T-helper 1 cell treated with Interleukin-12 subunit alpha and Interleukin-12 subunit beta and Interleukin-4 antibody, amounts not matched to agents 30 ng/mL and 1 ng/mL, for 36 hours (primary cell): ENCODE data around the gene TEX54. TPM values are rescaled to one million over a fixed set of nuclear protein-coding genes. Genes with fewer than 3 reads are reported as not detected.
"Not testable (repeated sequence)": the region's sequence is repeated elsewhere in the genome, so short reads cannot be mapped to it uniquely, and the experiment has no call there.

Experiments used
- intact Hi-C: fragments of 100-400 bp; cut with micrococcal nuclease; formaldehyde crosslinking; loops from one replicate; pipeline ENCODE4 v1.15.1; 2024
- total RNA-seq: library from RNA; stranded (reverse); gene quantifications from 2 replicates; pipeline ENCODE4 v1.2.3, GENCODE V29; 2022

The TEX54 gene
- not detected in 2 replicates for total RNA-seq

DNA sequence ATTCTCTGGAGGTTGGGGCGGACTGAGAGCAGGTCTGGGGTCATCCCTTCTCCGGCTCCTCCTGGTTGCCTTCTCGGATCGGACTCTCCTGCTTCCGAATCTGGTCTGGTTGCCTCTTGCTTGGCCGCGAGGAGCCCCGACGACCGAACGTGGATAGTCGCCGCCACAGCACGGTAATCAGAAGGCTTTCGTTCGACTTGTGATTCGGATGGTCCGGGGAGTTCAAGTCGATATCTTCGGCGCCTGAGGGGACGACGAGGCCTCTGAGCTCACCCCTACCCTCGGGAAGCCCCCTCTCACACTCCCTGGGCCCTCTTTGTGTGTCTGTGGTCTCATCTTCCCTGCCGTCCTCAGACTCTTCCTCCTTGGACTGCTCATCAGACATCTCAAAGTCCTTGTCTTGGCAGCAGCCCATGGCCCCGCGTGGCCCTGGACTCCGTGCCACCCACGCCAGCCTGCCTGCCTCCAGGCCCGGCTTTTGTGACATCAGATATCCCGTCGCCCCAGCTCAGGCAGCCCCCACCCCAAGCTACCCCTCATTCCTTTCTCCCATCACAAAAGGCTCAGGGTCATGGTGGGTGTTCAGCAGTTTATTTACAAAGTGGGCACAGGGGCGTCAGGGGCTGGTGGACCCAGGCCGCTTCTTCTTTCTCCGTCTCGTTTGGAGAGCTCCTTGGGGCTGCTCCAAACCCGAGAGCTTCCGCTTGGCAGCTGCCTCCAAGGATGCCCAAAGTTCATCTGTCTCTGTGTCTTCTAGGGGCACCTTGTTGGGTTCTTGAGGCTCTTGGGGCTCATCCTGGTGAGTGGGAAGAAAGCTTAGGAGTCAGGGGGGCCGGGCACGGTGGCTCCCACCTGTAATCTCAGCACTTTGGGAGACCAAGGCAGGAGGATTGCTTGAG, at the start of gene TEX54:
TEX54 (minus strand) TSS at position 506 of the 899 bp plus-strand sequence.
- intact Hi-C loops, result loop anchor here (1.0 to 5.0 kb wide), 12 partner anchors 24 to 710 kb away; partner anchors contain the start of genes EEF1G, GANAB, INCENP and NXF1

DNA sequence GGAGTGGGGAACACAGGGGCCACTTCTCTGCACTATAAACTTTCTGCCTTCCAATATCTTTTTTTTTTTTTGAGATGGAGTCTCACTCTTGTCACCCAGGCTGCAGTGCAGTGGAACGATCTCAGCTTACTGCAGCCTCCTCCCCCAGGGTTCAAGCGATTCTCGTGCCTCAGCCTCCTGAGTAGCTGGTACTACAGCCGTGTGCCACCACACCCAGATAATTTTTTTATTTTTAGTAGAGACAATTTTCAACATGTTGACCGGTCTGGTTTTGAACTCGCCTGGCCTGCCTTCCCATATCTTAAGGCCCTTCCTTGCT, 49.7 kb upstream of the TEX54 start:
- intact Hi-C loops, result loop anchor here (5.0 to 10.0 kb wide), 3 partner anchors 325 to 918 kb away; partner anchors contain the start of genes FTH1 and ZFTA

DNA sequence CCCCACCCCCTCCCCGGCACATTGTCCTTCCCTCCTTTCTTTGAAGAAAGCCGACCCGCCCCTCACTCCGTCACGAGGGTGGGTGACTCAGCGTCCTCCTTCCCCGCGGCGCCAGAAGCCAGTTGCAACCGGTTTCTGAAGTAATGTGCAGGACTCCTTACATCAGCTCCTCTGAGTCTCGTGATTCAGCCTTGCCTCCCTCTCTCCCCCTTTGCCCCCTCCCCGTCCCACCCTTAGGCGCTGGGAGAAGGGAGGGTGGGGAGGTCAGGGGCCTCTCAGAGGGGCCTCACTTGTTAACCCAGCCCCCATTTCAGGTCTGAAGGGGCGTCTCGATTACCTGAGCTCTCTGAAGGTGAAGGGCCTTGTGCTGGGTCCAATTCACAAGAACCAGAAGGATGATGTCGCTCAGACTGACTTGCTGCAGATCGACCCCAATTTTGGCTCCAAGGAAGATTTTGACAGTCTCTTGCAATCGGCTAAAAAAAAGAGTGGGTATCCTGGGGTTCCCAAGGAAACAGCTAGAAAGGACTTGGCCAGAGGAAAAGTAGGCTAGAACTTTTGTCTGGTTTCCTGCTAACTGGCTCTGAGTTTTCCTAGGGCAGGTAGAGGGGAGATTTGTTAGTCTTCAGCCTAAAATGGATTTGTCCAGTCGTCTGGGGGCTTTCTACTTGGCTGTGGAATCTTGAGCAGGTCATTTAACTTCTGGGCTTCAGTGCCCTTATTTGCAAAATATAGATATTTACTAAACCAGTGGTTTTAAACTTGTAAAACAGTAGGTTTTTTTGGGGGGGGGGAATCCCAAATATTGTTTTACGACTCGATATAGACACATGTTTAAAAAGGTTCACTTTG, 49.2 kb upstream of the TEX54 start:
- intact Hi-C loops, result loop anchor here (1.0 to 10.0 kb wide), 12 partner anchors 41 to 1303 kb away; partner anchors contain the start of genes C11orf98, CSKMT, FTH1 and NXF1

DNA sequence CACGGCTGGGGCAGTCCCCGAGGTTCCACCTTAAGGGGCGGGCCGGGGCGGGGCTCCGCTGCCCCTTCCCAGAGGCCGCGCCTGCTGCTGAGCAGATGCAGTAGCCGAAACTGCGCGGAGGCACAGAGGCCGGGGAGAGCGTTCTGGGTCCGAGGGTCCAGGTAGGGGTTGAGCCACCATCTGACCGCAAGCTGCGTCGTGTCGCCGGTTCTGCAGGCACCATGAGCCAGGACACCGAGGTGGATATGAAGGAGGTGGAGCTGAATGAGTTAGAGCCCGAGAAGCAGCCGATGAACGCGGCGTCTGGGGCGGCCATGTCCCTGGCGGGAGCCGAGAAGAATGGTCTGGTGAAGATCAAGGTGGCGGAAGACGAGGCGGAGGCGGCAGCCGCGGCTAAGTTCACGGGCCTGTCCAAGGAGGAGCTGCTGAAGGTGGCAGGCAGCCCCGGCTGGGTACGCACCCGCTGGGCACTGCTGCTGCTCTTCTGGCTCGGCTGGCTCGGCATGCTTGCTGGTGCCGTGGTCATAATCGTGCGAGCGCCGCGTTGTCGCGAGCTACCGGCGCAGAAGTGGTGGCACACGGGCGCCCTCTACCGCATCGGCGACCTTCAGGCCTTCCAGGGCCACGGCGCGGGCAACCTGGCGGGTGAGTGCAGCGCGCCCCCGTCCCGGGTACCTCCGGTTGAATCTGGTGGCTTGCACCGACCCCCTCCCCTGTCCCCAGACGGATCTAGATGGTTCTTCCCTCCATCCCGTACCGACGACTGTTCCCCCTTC, 48.4 kb upstream of the TEX54 start, which contains the start of gene SLC3A2:
SLC3A2 (plus strand) TSS at position 94 of the 776 bp plus-strand sequence; CDS start at position 222, 128 bp downstream.
- intact Hi-C loops, result loop anchor here (1.0 to 10.0 kb wide), 22 partner anchors 19 to 1304 kb away; partner anchors contain the start of genes C11orf98, CSKMT, FTH1 and GANAB

DNA sequence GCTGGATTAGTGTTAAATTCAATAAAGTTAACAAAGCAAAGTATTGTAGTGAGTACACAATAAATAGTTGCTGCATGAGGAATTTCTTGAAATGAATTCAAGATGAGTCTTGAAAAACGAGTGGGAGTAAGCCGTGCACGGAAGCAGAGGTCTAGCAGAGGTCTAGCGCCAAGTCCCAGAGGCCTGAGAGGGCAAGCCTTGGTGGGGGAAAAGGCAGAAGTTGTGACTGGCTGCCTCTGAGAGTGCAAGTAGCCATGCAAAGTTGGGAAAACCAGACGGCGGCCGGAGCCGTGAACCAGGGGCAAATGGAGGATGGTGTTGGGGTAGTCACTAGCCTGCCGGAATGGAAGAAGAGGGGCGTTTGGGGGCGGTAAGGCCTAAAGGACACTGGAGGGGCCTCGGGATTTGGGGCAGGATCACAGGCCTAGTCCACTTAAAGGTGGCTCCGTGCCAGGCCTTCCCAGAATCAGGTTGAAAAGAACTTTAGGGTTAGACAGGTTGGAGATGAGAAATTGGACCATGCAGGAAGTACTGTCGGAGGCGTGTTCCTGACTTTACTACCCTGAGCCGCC, 47.7 kb upstream of the TEX54 start:
- intact Hi-C loops, result loop anchor here (1.0 to 10.0 kb wide), 14 partner anchors 18 to 916 kb away; partner anchors contain the start of genes FTH1, GANAB, STX5 and TAF6L

DNA sequence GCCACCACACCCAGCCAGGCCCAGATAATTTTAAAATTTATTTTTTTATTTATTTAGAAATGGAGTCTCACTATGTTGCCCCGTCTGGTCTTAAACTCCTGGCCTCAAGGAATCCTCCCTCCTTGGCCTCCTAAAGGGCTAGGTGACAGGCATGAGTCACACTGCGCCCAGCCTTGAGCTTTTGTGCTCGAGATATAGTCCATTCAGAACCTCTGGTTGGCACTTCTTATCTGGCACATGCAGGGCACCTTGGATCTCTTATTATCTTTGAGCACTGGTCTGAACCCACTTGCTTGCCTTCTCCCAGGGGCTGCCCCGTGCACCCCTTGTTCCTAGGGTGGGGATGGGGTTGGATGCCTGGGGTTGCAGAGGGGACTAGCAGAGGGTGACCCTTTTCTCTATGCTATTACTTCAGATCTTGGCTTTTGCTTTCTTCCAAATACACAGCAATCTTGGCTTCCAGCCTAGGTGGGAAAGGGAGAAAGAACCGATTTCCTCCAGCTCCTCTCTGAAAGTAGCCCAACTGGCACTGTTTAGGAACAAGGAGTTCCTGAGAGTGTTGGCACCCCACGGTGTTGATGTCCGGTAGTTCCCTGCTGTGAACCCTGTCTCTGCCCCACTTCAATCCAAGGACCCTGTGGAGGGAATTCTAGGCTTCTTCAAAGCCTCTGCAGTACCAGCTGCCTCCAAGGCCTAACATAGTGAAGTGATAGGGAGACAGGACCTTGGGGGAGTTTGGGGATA, 46.8 kb upstream of the TEX54 start:
- intact Hi-C loops, result no loop called here

DNA sequence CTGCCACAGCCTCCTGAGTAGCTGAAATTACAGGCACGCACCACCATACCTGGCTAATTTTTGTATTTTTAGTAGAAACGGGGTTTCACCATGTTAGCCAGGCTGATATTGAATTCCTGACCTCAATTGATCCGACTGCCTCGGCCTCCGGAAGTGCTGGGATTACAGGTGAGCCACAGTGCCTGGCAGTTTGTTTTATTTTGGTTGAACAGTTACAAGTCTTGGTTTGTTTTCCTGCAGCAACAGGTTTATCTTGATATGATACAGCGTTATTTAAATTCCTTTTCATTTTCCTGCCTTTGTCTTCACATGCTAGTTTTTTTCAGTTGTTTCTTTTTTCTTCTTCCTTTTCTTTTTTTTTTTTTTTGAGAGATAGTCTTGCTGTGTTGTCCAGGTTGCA, 44.1 kb upstream of the TEX54 start:
- intact Hi-C loops, result no loop called here

DNA sequence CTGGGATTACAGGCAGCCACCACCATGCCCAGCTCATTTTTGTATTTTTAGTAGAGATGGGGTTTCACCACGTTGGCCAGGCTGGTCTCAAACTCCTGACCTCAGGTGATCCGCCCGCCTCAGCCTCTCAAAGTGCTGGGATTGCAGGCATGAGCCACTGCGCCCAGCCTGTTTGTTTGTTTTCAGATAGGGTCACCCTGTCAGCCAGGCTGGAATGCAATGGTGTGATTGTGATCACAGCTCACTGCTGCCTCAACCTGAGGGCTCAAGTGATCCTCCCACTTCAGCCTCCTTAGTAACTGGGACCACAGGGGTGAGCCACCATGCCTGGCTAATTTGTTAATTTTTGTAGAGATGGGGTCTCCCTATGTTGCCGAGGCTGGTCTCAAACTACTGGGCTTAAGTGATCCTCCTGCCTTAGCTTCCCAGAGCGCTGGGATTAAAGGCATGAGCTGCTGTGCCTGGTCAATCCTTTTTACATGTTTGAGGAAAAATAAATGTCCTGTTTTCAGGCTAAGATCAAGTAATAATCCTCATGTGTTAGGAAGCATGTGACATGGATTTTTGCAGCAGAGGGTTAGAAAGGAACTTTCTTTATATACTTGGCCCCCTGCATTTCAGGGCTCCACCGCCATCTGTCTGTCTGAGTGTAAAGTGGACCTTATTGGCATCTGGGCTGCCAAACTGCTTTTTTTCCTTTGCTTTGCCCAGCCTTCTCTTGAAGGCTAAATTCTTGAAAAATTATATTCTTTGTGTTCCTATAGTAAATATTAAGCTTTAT, 43.2 kb upstream of the TEX54 start:
- intact Hi-C loops, result no loop called here

DNA sequence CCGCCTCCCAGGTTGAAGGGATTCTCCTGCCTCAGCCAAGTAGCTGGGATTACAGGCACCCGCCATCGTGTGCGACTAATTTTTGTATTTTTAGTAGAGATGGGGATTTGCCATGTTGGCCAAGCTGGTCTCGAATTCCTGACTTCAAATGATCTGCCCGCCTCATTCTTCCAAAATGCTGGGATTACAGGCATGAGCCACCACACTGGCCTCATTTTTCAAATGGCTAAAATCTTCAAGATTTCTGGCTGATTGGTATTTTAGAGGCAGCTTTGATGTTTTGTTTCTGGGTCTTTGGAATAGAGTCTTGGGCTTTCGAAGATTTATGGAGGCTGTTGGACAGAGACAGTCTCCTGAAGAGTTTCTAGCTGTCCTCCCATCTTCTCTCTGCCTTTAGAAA, 42.2 kb upstream of the TEX54 start:
- intact Hi-C loops, result no loop called here

DNA sequence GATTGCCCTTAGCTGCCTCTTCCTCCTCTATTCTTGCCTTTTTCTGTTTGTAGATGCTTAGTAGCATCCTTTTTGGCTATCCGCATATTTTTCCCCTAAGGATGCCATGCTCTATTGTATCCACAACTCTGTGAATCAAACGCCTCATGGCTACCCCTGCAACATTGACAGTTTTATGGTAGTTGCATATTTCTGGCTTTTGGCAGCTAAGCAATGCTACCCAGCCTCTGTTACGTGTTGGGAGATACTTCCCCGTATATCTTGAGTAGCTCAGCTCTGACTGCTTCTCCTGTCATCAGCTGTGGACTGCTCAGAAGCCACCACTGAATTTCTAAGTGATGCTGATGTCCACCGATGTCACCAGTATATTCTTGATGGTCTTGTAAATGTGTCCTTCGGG, 33.0 kb upstream of the TEX54 start:
- intact Hi-C loops, result no loop called here

DNA sequence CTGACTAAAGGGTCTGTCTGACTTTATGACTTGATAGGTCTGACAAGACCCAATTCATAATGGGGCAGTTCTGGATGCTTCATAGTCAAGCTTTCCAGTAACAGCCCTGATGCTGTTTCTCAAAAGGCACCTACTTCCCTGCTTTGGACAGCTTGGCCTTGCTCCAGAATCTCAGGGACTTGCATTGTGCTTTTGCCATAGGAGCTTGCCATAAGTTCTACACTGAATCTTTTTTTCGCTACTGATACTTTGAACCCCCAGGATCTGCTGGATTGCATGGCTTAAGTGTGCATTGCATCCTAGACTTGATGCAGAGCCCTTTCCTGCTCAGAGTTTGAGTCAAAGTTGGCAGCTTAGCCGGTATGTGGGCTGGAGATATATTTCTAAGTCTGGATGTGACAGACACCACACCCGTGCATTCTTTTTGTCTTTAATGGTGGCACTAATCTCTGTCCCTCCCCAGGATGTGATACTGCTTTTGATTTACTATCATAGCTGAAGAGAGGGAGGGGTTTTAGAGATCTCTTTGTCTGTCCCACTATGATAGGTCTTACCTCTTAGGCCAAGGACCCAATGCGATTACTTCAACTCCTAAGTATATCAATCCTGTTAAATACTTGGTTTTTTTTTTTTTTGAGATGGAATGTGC, 31.2 kb upstream of the TEX54 start:
- intact Hi-C loops, result loop anchor here (2.0 kb wide), 3 partner anchors 193 to 469 kb away; partner anchors contain the start of gene UQCC3

DNA sequence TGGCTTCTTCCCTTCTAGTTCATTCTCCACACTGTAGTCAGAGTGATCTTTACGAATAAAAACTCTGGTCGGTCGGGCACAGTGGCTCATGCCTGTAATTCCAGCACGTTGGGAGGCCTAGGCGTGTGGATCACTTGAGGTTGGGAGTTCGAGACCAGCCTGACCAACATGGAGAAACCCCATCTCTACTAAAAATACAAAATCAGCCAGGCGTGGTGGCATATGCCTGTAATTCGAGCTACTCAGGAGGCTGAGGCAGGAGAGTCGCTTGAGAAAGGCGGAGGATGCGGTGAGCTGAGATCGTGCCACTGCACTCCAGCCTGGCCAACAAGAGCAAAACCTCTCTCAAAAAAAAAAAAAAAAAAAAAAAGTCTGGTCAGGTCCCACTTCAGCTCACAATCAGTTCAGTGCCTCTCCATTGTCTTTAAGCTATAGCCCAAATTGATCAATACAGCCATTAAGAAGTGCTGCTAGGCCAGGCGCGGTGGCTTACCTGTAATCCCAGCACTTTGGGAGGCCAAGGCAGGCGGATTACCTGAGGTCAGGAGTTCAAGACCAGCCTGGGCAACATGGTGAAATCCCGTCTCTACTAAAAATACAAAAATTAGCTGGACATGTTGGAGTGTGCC, 29.0 kb upstream of the TEX54 start:
- intact Hi-C loops, result loop anchor here (1.0 to 2.0 kb wide), 11 partner anchors 19 to 481 kb away; partner anchors contain the start of genes HNRNPUL2, NXF1, SLC3A2 and TAF6L

DNA sequence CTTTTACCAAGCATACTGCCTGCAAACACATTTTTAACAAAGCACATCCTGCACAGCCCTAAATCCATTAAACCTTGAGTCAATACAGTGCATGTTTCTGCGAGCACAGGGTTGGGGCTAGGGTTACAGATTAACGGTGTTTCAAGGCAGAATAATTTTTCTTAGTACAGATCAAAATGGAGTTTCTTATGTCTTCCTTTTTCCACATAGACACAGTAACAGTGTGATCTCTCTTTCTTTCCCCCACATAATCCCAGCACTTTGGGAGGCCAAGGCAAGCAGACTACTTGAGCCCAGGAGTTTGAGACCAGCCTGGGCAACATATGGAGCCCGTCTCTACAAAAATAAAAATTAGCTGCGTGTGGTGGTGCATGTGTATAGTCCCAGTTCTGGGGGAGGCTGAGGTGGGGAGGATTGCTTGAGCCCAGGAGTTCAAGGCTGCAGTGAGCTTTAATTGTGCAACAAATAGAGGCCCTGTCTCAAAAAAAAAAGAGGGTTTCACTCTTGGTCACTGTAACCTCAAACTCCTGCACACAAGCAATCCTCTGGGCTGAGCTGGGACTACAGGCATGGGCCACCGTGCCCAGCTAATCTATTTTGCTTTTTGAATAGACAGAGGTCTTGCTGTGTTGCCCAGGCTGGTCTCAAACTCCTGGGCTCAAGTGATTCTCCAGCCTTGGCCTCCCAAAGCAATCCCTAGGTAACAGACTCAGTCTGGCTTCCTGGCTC, 28.4 kb upstream of the TEX54 start:
- intact Hi-C loops, result no loop called here

DNA sequence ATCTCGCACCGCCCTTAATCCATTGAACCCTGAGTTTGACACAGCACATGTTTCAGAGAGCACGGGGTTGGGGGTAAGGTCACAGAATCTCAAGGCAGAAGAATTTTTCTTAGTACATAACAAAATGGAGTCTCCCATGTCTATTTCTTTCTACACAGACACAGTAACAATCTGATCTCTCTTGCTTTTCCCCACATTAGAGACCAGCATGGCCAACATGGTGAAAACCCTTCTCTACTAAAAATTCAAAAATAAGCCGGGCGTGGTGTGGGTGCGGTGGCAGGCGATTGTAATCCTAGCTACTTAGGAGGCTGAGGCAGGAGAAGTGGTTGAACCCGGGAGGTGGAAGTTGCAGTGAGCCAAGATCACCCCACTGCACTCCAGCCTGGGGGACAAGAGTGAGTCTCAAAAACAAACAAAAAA, 26.7 kb upstream of the TEX54 start:
- intact Hi-C loops, result not testable (repeated sequence)

DNA sequence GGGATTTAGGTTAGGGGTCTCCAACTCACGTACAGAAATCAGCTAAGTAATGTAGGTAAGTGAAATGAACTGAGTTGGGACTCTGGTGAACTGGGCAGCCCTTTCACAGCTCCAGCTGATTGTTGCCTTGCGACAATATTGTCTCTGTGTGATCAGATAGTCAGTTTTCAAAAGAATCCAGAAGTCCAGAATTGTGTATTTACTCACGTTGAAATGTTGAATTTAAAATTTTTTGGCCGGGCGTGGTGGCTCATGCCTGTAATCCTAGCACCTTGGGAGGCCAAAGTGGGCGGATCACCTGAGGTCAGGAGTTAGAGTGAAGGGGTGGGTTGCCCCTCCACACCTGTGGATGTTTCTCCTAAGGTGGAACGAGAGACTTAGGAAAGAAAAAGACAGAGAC, 25.6 kb upstream of the TEX54 start:
- intact Hi-C loops, result no loop called here

DNA sequence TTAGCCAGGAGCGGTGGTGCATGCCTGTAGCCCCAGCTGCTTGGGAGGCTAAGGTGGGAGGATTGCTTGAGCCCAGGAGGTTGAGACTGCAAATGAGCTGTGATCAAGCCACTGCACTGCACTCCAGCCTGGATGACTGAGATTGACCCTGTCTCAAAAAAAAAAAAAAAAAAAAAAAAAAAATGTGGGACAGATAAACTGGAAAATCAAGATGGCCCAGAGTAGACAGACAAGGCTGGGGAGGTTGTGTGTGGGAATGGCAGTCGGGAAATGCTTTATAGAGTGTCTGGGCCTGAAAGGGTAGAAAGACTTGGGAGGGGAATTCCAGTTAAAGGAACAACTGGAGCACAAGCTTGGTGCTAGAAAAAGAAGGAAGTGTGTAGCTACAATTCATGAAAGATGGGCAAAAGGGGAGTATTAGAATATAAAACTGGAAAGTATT, 24.9 kb upstream of the TEX54 start:
- intact Hi-C loops, result no loop called here

DNA sequence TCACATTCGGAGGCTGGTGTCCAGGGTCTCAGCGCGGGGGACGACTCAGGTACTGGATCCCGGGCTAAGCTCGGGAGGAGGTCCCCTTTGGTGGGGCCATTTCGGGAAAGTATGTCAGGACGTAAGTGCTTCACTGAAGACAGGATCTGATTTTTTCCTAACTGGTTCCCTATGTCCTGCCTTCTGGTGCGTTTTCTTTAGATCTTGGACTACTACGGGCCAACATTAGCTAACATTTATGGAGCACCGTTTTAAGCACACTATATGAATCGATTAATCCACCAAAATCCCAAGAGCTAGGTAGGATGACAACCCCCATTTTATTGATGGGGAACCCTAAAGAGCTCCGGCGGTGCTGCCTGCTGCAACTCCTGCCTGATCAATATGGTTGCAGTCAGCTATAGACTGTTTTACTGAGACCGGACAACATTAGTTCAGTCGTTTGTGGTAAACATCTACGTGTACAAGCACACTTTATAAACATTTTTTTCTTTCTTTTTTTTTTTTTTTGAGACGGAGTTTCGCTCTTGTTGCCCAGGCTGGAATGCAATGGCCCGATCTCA, 23.8 kb upstream of the TEX54 start:
- intact Hi-C loops, result loop anchor here (1.0 kb wide), 8 partner anchors 15 to 283 kb away; partner anchors contain the start of genes EEF1G, SLC3A2, STX5 and TAF6L
